ENCODE measurements around the gene LPP.

DNA sequence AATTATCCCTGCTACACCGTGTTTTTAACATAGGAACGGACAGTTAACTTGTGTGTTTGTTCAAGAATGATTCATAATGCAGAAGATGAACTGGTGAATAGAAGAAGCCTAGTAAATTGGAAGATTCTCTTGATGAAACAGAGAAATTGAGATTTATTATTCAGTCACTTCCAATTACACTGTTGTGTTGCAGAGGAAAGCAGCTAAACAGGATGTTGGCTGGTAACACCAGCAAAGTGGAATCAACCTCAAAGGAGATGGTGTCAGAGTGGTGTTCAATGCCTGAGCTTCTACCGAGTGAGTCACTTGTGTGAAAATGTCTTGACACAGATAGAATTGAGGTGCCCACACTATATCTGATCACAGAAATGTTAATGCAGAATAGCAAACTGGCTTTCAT lies 399.6 kb downstream of the LPP start:
- TF ChIP-seq POLR2A (IDR thresholded peaks at IDR 0.05; ENCODE audit: low read depth, low read length) (no peak), EGR1 (IDR thresholded peaks at IDR 0.05; ENCODE audit: borderline replicate concordance in 1 of 2, low read depth in 2 of 2, low read length in 2 of 2) (no peak), CBX5 (IDR thresholded peaks at IDR 0.05; ENCODE audit: low read depth) (no peak), RFX5 (IDR thresholded peaks at IDR 0.05; ENCODE audit: low read depth, low read length) (no peak), GABPA (IDR thresholded peaks at IDR 0.05; ENCODE audit: low read depth) (no peak), SRF (IDR thresholded peaks at IDR 0.05; ENCODE audit: low read depth in 2 of 2, low read length in 2 of 2) (no peak), MYB (IDR thresholded peaks at IDR 0.05; ENCODE audit: borderline replicate concordance, low read depth, low read length) (no peak)
- TF ChIP-seq, protein P1, sequence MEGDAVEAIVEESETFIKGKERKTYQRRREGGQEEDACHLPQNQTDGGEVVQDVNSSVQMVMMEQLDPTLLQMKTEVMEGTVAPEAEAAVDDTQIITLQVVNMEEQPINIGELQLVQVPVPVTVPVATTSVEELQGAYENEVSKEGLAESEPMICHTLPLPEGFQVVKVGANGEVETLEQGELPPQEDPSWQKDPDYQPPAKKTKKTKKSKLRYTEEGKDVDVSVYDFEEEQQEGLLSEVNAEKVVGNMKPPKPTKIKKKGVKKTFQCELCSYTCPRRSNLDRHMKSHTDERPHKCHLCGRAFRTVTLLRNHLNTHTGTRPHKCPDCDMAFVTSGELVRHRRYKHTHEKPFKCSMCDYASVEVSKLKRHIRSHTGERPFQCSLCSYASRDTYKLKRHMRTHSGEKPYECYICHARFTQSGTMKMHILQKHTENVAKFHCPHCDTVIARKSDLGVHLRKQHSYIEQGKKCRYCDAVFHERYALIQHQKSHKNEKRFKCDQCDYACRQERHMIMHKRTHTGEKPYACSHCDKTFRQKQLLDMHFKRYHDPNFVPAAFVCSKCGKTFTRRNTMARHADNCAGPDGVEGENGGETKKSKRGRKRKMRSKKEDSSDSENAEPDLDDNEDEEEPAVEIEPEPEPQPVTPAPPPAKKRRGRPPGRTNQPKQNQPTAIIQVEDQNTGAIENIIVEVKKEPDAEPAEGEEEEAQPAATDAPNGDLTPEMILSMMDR (IDR thresholded peaks at IDR 0.05 in 2 of 3, conservative IDR thresholded peaks at IDR 0.05 in 1 of 3; ENCODE audit: control insufficient read depth in 2 of 3, extremely low read depth in 1 of 3, insufficient read depth in 1 of 3, low read depth in 3 of 3, low read length in 3 of 3), result no peak
- TF ChIP-seq, protein P2, sequence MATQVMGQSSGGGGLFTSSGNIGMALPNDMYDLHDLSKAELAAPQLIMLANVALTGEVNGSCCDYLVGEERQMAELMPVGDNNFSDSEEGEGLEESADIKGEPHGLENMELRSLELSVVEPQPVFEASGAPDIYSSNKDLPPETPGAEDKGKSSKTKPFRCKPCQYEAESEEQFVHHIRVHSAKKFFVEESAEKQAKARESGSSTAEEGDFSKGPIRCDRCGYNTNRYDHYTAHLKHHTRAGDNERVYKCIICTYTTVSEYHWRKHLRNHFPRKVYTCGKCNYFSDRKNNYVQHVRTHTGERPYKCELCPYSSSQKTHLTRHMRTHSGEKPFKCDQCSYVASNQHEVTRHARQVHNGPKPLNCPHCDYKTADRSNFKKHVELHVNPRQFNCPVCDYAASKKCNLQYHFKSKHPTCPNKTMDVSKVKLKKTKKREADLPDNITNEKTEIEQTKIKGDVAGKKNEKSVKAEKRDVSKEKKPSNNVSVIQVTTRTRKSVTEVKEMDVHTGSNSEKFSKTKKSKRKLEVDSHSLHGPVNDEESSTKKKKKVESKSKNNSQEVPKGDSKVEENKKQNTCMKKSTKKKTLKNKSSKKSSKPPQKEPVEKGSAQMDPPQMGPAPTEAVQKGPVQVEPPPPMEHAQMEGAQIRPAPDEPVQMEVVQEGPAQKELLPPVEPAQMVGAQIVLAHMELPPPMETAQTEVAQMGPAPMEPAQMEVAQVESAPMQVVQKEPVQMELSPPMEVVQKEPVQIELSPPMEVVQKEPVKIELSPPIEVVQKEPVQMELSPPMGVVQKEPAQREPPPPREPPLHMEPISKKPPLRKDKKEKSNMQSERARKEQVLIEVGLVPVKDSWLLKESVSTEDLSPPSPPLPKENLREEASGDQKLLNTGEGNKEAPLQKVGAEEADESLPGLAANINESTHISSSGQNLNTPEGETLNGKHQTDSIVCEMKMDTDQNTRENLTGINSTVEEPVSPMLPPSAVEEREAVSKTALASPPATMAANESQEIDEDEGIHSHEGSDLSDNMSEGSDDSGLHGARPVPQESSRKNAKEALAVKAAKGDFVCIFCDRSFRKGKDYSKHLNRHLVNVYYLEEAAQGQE (IDR thresholded peaks at IDR 0.05; ENCODE audit: low read depth, low read length), result no peak
- TF ChIP-seq, protein P3, sequence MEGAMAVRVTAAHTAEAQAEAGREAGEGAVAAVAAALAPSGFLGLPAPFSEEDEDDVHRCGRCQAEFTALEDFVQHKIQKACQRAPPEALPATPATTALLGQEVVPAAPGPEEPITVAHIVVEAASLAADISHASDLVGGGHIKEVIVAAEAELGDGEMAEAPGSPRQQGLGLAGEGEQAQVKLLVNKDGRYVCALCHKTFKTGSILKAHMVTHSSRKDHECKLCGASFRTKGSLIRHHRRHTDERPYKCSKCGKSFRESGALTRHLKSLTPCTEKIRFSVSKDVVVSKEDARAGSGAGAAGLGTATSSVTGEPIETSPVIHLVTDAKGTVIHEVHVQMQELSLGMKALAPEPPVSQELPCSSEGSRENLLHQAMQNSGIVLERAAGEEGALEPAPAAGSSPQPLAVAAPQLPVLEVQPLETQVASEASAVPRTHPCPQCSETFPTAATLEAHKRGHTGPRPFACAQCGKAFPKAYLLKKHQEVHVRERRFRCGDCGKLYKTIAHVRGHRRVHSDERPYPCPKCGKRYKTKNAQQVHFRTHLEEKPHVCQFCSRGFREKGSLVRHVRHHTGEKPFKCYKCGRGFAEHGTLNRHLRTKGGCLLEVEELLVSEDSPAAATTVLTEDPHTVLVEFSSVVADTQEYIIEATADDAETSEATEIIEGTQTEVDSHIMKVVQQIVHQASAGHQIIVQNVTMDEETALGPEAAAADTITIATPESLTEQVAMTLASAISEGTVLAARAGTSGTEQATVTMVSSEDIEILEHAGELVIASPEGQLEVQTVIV (IDR thresholded peaks at IDR 0.05; ENCODE audit: borderline replicate concordance, partially characterized antibody), result no peak

All from GM12878 (cell line).